Islet of Langerhans (tissue), 1 donor: ENCODE results near the gene IGSF21.

Experiments
- FAIRE-seq: peaks from one replicate; lab custom pipeline; 2011; peaks lifted over from hg19 to GRCh38; lab: Jason Lieb, UNC

IGSF21 gene

GRCh38 chr1:18302788-18303413, 195.3 kb downstream of the IGSF21 start:
- no peak for FAIRE-seq

DNA sequence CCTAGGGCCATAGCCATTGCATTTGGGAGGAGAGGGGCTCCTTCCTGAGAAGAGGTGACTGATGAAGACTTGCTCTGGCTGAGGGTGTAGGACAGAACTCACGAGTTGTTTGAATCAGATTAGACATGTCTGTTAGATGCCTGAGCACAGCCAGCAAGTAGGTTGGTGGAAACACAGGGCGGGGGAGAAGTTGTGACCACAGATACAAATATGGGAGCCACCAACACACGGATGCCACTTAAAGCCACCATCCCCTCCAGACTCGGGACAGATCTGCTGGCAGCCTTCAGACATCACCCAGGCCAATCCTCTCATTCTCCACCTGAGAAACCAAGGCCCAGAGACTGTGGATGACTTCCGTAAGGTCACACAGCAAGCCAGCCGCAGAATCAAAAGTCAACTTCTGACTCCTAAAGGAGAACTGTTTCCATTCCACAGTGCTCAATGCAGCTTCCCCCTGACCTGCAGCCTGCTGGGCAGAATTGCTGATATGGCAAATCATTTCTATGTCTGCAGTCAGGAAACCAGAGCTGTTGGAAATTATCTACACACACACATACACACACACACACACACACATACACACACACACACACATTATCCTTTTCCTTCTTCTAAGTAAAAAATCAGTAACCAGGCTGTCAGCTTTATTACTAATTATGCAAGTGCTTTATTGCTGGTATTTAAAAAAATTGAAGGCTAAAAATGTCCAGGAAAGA, 196.7 kb downstream of the IGSF21 start:
- no peak for FAIRE-seq

GRCh38 chr1:18305182-18305795, 197.7 kb downstream of the IGSF21 start:
- no peak for FAIRE-seq

- FAIRE-seq, result no peak
These were observed 199.8 kb downstream of the IGSF21 start for GRCh38 chr1:18307329-18307898.

GRCh38 chr1:18309552-18310155, 202.1 kb downstream of the IGSF21 start:
- no peak for FAIRE-seq

GRCh38 chr1:18312961-18313360, 205.4 kb downstream of the IGSF21 start:
- FAIRE-seq, result no peak

DNA sequence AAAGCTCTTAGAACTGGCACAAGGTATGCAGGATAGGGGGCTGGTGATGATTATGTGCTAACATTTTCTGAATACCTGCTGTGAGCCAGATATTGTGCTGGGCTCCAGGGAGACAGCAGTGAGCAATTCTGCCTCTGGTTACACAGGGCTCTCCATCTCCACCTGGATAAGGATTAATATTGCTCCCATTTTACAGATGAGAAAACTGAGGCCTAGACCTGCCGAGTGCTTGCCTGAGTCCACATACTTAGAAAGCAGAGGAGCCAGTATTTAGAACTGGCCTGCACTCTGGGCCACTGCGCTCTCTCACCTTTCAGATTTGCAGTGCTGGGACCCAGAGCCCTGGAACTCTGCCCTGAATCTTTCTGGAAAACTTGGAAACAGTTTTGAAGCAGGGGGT, 205.9 kb downstream of the IGSF21 start:
- no peak for FAIRE-seq

DNA sequence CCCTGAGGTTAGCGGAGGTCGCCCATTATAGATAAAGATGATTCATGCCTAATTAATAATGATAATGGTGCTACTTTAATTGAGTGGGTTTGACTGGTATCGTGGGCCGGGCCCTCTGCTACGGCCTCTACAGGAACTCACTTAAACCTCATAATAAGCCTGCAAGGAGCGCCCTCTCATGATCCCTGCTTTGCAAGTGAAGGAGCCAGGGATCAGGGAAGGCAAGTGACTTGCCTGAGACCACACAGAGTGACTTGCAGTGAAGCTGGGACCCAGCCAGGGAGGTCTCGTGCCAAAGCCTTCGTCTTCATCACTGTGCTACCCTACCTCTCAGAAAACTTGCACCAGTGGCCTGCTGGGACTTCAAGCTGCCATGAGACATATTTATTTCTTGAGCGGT, 206.8 kb downstream of the IGSF21 start:
- no peak for FAIRE-seq

- FAIRE-seq, result no peak
These were observed 207.9 kb downstream of the IGSF21 start for GRCh38 chr1:18315449-18315848.

GRCh38 chr1:18316764-18317163, 209.2 kb downstream of the IGSF21 start:
- FAIRE-seq, result no peak

DNA sequence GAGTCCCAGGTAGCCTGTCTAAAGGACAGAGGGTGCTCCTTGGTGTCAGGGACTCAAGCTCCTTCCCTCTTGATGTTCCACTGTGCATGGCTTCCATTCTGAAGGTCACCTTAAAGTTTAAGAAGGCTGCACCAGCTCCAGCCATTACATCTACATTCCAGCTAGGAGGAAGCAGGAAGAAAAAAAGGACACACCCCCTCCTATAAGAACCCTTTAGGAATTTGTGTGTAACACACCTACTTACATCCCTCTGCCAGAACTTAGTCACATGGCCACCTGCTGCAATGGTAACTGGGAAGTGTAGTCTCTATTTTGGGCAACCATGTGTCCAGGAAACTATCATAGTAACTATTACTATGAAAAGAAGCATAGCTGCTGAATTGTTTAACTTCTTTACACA, 211.5 kb downstream of the IGSF21 start:
- no peak for FAIRE-seq

DNA sequence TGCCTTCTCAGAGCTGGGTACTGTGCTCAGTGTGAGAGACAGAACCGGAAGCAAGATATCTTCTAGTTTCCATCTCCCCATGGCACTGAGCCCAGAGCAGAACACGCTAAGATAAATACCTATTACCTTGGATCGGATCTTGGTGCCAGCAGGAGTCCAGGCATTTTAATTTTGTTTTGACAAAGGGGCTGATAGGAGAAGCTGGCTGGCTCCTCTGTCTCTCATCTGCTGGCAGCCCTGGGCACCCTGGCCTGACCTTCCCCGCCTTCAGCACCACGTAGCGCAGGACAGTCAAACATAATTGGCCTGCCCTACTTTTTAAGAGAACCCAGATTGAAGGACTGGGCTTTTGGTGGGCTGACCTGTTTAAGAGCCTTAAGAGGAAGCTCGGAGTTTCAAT, 212.5 kb downstream of the IGSF21 start:
- no peak for FAIRE-seq

DNA sequence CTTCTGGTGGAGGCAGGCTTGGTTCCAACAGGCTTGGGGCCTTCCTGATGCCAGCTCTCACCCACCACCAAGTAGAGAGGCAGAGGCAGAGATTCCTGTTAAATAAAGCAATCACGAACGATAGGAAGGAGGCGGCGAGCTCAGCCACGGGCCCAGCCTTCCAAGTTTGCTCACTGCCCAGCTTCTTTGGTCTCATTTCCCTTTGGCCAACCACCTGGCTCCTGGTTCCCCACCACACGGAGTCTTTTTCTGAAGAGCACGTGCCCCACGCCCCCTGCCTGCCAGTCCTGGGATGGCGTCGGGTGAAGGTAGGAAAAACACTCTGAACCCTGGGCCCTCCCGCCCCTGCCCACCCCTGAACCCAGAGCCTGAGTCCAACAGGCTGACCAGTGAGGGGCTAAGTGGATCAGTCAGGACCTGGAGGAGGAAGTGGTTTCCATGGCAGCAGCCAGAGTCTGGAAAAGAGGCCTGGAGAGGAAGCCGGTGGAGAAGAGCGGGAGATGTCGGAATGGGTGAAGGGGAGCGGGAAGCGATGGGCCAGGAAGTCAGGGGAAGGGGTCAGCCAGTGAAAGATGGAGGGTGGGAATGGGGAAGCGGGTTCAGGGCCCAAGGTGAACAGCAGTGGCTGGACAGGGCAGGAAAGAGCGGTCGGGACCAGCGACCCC, 214.9 kb downstream of the IGSF21 start:
- FAIRE-seq, result no peak

DNA sequence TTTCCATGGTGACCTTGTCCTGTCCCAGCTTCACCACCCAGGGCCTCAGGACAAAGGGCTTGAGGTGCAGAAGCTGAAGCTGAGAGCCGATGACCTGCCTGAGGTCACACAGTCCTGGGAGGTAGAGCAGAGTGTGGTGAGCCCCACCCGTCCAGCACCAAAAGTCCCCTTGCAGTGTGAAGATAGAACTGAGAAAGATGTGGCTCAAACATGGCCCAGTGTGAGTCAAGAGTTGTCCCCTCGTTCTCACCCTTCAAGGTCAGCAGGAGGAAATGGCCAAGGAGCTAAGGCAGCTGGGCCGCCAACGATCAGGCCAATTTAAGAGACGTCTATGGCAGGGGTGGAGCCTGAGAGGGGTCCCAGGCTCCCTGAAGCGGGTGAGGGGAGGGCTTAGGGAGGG, 215.7 kb downstream of the IGSF21 start:
- no peak for FAIRE-seq

GRCh38 chr1:18324246-18324645, 216.6 kb downstream of the IGSF21 start:
- FAIRE-seq, result no peak

- no peak for FAIRE-seq
These were observed 217.5 kb downstream of the IGSF21 start for GRCh38 chr1:18325136-18325535.

DNA sequence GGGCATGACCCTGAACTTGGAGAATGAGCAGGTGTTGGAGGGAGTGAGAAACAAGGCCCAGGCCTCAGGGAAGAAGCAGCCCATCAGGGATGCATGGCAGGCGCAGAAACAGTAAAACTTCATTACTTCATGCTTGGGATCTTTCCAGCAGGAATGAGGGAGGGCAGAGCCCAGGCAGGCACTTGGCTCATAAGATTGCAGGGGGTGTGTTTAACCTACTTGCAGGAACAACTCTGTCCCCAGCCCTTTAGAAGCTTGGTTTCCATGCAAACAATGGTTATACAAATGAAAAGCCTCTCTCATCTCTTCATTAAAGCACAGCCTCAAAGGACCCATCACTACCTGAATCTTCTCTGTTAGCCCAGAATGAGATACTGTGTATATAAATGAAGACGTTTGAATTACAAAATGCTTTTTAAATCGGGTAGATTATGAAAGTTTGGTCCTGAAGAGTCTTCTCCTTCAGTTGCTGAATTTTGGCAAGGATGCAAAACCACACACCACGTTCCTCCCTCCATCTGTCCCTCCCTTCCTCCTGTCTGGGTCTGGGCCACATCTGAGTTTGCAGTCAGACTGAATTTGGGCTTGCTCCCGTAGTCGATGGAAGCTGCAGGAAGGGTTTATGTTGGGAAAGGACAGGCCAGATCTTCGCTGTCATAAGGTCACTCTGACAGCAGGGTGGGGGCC, 218.8 kb downstream of the IGSF21 start:
- FAIRE-seq, result no peak

DNA sequence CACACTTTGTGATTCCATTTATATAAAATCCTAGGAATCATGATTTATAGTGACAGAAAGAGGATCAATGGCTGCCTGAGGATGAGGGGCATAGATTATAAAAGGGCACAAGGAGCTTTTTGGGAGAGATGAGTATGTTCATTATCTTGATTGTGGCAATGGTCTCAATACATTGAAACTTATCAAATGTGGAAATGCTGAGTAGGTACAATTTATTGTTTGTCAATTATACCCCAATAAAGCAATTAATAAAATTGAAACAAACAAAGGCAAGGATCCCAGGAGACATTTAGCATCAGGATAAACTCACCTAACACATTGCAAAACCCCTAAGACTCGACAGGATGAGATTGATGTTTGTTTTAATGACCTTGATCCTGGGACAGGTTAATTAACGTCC, 220.1 kb downstream of the IGSF21 start:
- FAIRE-seq, result no peak

GRCh38 chr1:18328803-18329202, 221.2 kb downstream of the IGSF21 start:
- no peak for FAIRE-seq

- no peak for FAIRE-seq
These were observed 222.1 kb downstream of the IGSF21 start for GRCh38 chr1:18329469-18330253.

DNA sequence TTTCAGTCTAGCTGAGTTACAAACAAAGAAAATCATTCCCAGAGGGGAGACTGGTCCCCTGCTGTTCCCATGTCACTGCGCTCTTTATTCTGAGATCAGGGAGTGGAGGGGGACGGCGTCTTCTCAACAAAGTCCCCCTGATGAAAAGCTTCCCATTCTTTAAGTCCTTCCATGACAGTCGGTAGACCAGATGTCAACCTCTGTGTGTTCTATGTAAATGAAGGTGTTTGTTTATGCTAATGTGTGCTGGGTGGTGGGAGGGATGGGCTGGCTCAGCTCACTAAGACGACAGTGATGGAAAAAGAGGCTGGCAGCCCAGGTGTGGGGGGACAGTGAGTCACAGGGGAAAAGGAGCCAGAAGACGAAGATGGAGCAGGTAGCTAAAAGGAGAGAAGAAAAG, 225.0 kb downstream of the IGSF21 start:
- no peak for FAIRE-seq
